Keratinocyte (primary cell): ENCODE results near the gene FBXO40.

Experiments
- EZH2 ChIP-seq: IDR thresholded peaks from one replicate; pipeline ENCODE4 v1.6.1; 2012; ENCODE audit warnings: inconsistent platforms, mild to moderate bottlenecking, low read length, moderate library complexity
- TF ChIP-seq, protein P1 (sequence below), 3 experiments: IDR thresholded peaks in 1 of 3; conservative IDR thresholded peaks in 1 of 3; optimal IDR thresholded peaks in 1 of 3; 2 replicates in 2 of 3; 3 replicates in 1 of 3; pipeline versions ENCODE3 to v1.5.1; 2011; ENCODE audit warnings: low read length in 3 of 3, mild to moderate bottlenecking in 3 of 3, moderate library complexity in 2 of 3, control low read depth in 1 of 3, inconsistent platforms in 1 of 3; ENCODE audit not compliant: insufficient read depth in 2 of 3; ENCODE audit errors: extremely low read depth in 1 of 3

DNA sequence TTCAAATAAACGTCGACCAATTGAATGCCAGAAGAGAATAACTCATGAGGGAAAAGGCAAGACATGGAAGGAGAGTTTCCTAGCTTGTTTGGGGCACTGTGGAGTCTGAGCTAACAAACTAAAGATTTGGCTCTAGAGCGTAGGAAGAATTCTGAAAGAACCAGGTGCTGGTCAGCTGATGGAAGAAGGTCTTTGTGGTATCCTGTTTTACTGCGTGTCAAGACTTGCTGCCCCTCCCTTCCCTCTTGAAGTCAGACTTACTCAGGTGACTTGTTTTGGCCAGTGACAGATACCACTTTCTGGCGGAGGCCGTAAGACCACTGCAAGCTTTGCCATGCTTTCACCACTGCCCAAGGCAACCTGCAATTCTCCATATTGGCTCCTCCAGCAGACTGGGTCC, 68.2 kb downstream of the FBXO40 start:
- TF ChIP-seq, protein P1, sequence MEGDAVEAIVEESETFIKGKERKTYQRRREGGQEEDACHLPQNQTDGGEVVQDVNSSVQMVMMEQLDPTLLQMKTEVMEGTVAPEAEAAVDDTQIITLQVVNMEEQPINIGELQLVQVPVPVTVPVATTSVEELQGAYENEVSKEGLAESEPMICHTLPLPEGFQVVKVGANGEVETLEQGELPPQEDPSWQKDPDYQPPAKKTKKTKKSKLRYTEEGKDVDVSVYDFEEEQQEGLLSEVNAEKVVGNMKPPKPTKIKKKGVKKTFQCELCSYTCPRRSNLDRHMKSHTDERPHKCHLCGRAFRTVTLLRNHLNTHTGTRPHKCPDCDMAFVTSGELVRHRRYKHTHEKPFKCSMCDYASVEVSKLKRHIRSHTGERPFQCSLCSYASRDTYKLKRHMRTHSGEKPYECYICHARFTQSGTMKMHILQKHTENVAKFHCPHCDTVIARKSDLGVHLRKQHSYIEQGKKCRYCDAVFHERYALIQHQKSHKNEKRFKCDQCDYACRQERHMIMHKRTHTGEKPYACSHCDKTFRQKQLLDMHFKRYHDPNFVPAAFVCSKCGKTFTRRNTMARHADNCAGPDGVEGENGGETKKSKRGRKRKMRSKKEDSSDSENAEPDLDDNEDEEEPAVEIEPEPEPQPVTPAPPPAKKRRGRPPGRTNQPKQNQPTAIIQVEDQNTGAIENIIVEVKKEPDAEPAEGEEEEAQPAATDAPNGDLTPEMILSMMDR (optimal IDR thresholded peaks at IDR 0.05 in 1 of 3, IDR thresholded peaks at IDR 0.05 in 1 of 3, conservative IDR thresholded peaks at IDR 0.05 in 1 of 3; ENCODE audit: extremely low read depth in 1 of 3, insufficient read depth in 2 of 3, low read length in 3 of 3): no peak
- no peak for TF ChIP-seq EZH2
